ENCODE data around the gene JKAMP.

JKAMP gene

GRCh38 chr14:59492384-59492783, 8.1 kb downstream of the JKAMP start:
- H3K4me3 ChIP-seq (replicated peaks in 1 of 2; ENCODE audit: low read depth in 2 of 2, low read length in 2 of 2): no peak overlapping the region
- no peak for DNase-seq (ENCODE audit: low read depth in 2 of 2)
- no peak for TF ChIP-seq CTCF (IDR thresholded peaks at IDR 0.05; ENCODE audit: low read depth, low read length)

GRCh38 chr14:59500732-59501131, 16.4 kb downstream of the JKAMP start:
- no peak overlapping the region for H3K4me3 ChIP-seq (replicated peaks in 1 of 2; ENCODE audit: low read depth in 2 of 2, low read length in 2 of 2)
- DNase-seq (ENCODE audit: low read depth in 2 of 2): no peak
- TF ChIP-seq CTCF (IDR thresholded peaks at IDR 0.05; ENCODE audit: low read depth, low read length): no peak

GRCh38 chr14:59503256-59503655, 18.9 kb downstream of the JKAMP start:
- no peak overlapping the region for H3K4me3 ChIP-seq (replicated peaks in 1 of 2; ENCODE audit: low read depth in 2 of 2, low read length in 2 of 2)
- TF ChIP-seq CTCF (IDR thresholded peaks at IDR 0.05; ENCODE audit: low read depth, low read length): no peak
- DNase-seq (ENCODE audit: low read depth in 2 of 2): no peak

GRCh38 chr14:59507063-59507751, 22.9 kb downstream of the JKAMP start:
- TF ChIP-seq CTCF (IDR thresholded peaks at IDR 0.05; ENCODE audit: low read depth, low read length): peak; percentile 98
- H3K4me3 ChIP-seq (replicated peaks in 1 of 2; ENCODE audit: low read depth in 2 of 2, low read length in 2 of 2): no peak overlapping the region
- peak; percentile 61 to 68 for DNase-seq (ENCODE audit: low read depth in 2 of 2)

GRCh38 chr14:59507752-59508103, 23.4 kb downstream of the JKAMP start:
- DNase-seq (ENCODE audit: low read depth in 2 of 2): no peak
- no peak for TF ChIP-seq CTCF (IDR thresholded peaks at IDR 0.05; ENCODE audit: low read depth, low read length)
- no peak overlapping the region for H3K4me3 ChIP-seq (replicated peaks in 1 of 2; ENCODE audit: low read depth in 2 of 2, low read length in 2 of 2)

- no peak overlapping the region for H3K4me3 ChIP-seq (replicated peaks in 1 of 2; ENCODE audit: low read depth in 2 of 2, low read length in 2 of 2)
- no peak for TF ChIP-seq CTCF (IDR thresholded peaks at IDR 0.05; ENCODE audit: low read depth, low read length)
- no peak for DNase-seq (ENCODE audit: low read depth in 2 of 2)
Observed at GRCh38 chr14:59509101-59509500, 24.8 kb downstream of the JKAMP start.

- no peak for TF ChIP-seq CTCF (IDR thresholded peaks at IDR 0.05; ENCODE audit: low read depth, low read length)
- peak in 1 of 2 donors; percentile 8 for DNase-seq (ENCODE audit: low read depth in 2 of 2)
Observed at GRCh38 chr14:59510001-59510400, 25.7 kb downstream of the JKAMP start.

More at GRCh38 chr14:59510001-59510400, 25.7 kb downstream of the JKAMP start:
- H3K4me3 ChIP-seq (replicated peaks in 1 of 2; ENCODE audit: low read depth in 2 of 2, low read length in 2 of 2): no peak overlapping the region
